K562 (cell line): Measurements from ENCODE around the gene FRMPD2.
"Not testable (repeated sequence)": the region's sequence is repeated elsewhere in the genome, so short reads cannot be mapped to it uniquely, and the experiment has no call there.

Source experiments
- CHD1 ChIP-seq: fragments of 200-600 bp; sonication (generic); IDR thresholded peaks from one replicate; pipeline ENCODE4 v1.6.1; 2012; ENCODE audit warnings: mild to moderate bottlenecking, moderate library complexity, low read length, inconsistent platforms
- EP300 ChIP-seq: IDR thresholded peaks from 2 replicates; pipeline ENCODE4 v1.6.1; 2012; ENCODE audit warnings: low read length, improper control_type of control experiment
- GABPA ChIP-seq: fragments of 200-800 bp; sonication (Bioruptor generic); conservative IDR thresholded peaks from 2 replicates; pipeline ENCODE4 v1.6.1; 2016; ENCODE audit warnings: low read depth, missing genetic modification characterization, missing compliant biosample characterization
- MYBL2 ChIP-seq, 2 experiments: fragments of 450-650 bp in 1 of 2; sonication (generic) in 1 of 2; formaldehyde crosslinking in 1 of 2; IDR thresholded peaks; 2 replicates each; pipeline versions ENCODE4 v1.6.1 to v1.8.1; 2017 to 2022; ENCODE audit warnings: borderline replicate concordance in 1 of 2, inconsistent platforms in 1 of 2, low read depth in 1 of 2, mild to moderate bottlenecking in 1 of 2, missing genetic modification reagents in 1 of 2, moderate library complexity in 1 of 2
- RAD21 ChIP-seq, 2 experiments: fragments of 250-450 bp in 1 of 2; fragments of 450-650 bp in 1 of 2; sonication (Bioruptor Pico) in 1 of 2; formaldehyde crosslinking in 1 of 2; IDR thresholded peaks in 1 of 2; conservative IDR thresholded peaks in 1 of 2; 2 replicates each; pipeline versions ENCODE4 v1.4.0 to v1.8.0; 2020 to 2022; ENCODE audit warnings: mild to moderate bottlenecking in 2 of 2, moderate library complexity in 1 of 2
- TRIM24 ChIP-seq, 2 experiments: fragments of 450-650 bp; IDR thresholded peaks; 2 replicates each; pipeline ENCODE4 v1.6.1; 2016
- ZNF408 ChIP-seq: fragments of 250-450 bp; sonication (Bioruptor Pico); IDR thresholded peaks from 2 replicates; pipeline ENCODE4 v1.4.0; 2020; ENCODE audit warnings: low read depth, mild to moderate bottlenecking, moderate library complexity
- TF ChIP-seq, protein P1 (sequence below), 3 experiments: IDR thresholded peaks in 2 of 3; conservative IDR thresholded peaks in 1 of 3; 2 replicates each; pipeline ENCODE4 v1.5.1; 2011 to 2012; ENCODE audit warnings: low read length in 3 of 3, mild to moderate bottlenecking in 3 of 3, control low read depth in 2 of 3, improper control_type of control experiment in 1 of 3, inconsistent platforms in 1 of 3, low read depth in 1 of 3, mixed read lengths in 1 of 3, moderate library complexity in 1 of 3; ENCODE audit not compliant: insufficient read depth in 2 of 3
- TF ChIP-seq, protein P2 (sequence below): sonication (generic); formaldehyde crosslinking; IDR thresholded peaks from 2 replicates; pipeline ENCODE4 v1.8.0; 2022; ENCODE audit warnings: mild to moderate bottlenecking, missing genetic modification reagents, borderline replicate concordance
- TF ChIP-seq, protein P3 (sequence below), 2 experiments: fragments of 200-800 bp in 1 of 2; sonication (Bioruptor generic) in 1 of 2; sonication (generic) in 1 of 2; formaldehyde crosslinking in 1 of 2; IDR thresholded peaks in 1 of 2; conservative IDR thresholded peaks in 1 of 2; 2 replicates each; pipeline versions ENCODE4 v1.5.0 to v1.6.1; 2016 to 2020; ENCODE audit warnings: missing compliant biosample characterization in 1 of 2, missing genetic modification characterization in 1 of 2, missing genetic modification reagents in 1 of 2

DNA sequence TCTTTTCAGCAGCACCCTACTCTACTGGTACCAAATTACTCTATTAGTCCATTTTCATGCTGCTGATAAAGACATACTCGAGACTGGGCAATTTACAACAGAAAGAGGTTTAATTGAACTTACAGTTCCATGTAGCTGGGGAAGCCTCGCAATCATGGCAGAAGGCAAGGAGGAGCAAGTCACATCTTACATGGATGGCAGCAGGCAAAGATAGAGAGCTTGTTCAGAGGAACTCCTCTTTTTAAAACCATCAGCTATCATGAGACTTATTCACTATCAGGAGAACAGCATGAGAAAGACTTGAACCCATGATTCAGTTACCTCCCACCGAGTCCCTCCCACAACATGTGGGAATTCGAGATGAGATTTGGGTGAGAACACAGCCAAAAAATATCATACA is 7.2 kb upstream of the FRMPD2 start:
- TF ChIP-seq, protein P1, sequence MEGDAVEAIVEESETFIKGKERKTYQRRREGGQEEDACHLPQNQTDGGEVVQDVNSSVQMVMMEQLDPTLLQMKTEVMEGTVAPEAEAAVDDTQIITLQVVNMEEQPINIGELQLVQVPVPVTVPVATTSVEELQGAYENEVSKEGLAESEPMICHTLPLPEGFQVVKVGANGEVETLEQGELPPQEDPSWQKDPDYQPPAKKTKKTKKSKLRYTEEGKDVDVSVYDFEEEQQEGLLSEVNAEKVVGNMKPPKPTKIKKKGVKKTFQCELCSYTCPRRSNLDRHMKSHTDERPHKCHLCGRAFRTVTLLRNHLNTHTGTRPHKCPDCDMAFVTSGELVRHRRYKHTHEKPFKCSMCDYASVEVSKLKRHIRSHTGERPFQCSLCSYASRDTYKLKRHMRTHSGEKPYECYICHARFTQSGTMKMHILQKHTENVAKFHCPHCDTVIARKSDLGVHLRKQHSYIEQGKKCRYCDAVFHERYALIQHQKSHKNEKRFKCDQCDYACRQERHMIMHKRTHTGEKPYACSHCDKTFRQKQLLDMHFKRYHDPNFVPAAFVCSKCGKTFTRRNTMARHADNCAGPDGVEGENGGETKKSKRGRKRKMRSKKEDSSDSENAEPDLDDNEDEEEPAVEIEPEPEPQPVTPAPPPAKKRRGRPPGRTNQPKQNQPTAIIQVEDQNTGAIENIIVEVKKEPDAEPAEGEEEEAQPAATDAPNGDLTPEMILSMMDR (IDR thresholded peaks at IDR 0.05 in 2 of 3, conservative IDR thresholded peaks at IDR 0.05 in 1 of 3; ENCODE audit: insufficient read depth in 2 of 3, low read depth in 1 of 3, low read length in 3 of 3), result not testable (repeated sequence)
- not testable (repeated sequence) for TF ChIP-seq TRIM24 (IDR thresholded peaks at IDR 0.05); EP300; MYBL2 (IDR thresholded peaks at IDR 0.05; ENCODE audit: low read depth); MYBL2 (CRISPR knock-in tag; IDR thresholded peaks at IDR 0.05; ENCODE audit: borderline replicate concordance); GABPA (tag); ZNF408; CHD1; RAD21 (CRISPR knock-in tag; conservative IDR thresholded peaks at IDR 0.05 in 1 of 2, IDR thresholded peaks at IDR 0.05 in 1 of 2)
- TF ChIP-seq, protein P2, sequence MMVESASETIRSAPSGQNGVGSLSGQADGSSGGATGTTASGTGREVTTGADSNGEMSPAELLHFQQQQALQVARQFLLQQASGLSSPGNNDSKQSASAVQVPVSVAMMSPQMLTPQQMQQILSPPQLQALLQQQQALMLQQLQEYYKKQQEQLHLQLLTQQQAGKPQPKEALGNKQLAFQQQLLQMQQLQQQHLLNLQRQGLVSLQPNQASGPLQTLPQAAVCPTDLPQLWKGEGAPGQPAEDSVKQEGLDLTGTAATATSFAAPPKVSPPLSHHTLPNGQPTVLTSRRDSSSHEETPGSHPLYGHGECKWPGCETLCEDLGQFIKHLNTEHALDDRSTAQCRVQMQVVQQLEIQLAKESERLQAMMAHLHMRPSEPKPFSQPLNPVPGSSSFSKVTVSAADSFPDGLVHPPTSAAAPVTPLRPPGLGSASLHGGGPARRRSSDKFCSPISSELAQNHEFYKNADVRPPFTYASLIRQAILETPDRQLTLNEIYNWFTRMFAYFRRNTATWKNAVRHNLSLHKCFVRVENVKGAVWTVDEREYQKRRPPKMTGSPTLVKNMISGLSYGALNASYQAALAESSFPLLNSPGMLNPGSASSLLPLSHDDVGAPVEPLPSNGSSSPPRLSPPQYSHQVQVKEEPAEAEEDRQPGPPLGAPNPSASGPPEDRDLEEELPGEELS (CRISPR knock-in tag), result not testable (repeated sequence)
- TF ChIP-seq, protein P3, sequence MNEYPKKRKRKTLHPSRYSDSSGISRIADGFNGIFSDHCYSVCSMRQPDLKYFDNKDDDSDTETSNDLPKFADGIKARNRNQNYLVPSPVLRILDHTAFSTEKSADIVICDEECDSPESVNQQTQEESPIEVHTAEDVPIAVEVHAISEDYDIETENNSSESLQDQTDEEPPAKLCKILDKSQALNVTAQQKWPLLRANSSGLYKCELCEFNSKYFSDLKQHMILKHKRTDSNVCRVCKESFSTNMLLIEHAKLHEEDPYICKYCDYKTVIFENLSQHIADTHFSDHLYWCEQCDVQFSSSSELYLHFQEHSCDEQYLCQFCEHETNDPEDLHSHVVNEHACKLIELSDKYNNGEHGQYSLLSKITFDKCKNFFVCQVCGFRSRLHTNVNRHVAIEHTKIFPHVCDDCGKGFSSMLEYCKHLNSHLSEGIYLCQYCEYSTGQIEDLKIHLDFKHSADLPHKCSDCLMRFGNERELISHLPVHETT (CRISPR knock-in tag; conservative IDR thresholded peaks at IDR 0.05 in 1 of 2, IDR thresholded peaks at IDR 0.05 in 1 of 2), result not testable (repeated sequence)
